ENCODE results near the gene SUN1. TPM values are rescaled to one million over a fixed set of nuclear protein-coding genes. Genes with fewer than 3 reads are reported as not detected.
A peak's percentile ranks its signal among the peaks of the same experiment; 100 is the strongest.

The SUN1 gene
- polyA plus RNA-seq, 1 of the 3 experiments (the other 2 are of a cell fraction): 369 TPM

DNA sequence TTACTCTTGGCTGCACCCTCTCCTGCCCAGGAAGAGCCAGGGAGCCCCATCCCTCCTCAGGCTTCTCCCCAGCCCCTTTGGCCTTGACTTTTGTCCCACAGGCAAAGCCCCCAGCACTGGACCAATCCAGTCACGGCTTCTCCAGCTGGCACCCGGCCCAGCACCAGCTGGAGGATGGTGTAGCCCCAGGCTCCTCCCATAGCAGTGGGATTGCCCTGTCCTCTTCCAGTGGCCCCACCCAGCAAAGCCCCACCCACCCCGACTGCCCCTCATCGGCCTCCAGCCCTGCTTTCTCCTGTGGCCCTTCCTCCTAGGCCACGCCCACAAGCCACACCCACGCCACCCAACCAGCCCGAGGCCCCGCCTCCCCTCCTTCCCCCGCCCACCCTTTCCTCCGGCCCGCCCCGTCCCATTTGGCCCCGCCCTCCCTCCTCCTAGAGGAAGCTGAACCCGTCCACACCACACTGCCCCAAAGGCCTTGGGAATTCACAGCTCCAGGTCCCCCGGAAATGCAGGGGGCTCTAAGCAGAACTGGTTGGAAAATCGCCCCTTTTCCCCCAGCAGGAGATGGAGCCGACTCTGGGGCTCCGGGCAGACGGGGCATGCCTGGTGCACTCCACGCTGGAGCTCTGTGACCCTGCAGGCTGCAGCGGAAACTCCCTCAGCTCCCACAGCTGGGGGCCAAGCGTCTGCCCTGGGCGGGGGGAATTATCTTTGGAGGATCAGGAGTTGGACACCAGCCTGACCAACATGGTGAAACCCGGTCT, 69.3 kb downstream of the SUN1 start:
- Histone ChIP-seq H3F3A (replicated peaks; ENCODE audit: insufficient read depth) (peaks cover 4% of the 10 kb centered on the region), H3K9ac (0 out of 2 replicates have a peak overlapping the region, but pooled peaks have one; percentile 2), H3K27ac (ENCODE audit: low read depth in 2 of 2, low read length in 1 of 2) (peak overlapping the region in 1 of 2 experiments; percentile 39; a peak in 1 of 4 replicates), H3K27me3 (ENCODE audit: insufficient read depth) (no peaks in the 10 kb centered on the region), H3K9me3 (no peaks in the 10 kb centered on the region), H3K4me3 (ENCODE audit: low read depth in 2 of 2, low read length in 1 of 2) (peak overlapping the region in 1 of 2 experiments; percentile 25; a peak in 1 of 4 replicates), H4K20me1 (ENCODE audit: insufficient read depth) (no peaks in the 10 kb centered on the region), H3K4me1 (ENCODE audit: control insufficient read depth in 1 of 2, insufficient read depth in 2 of 2, low read depth in 1 of 2, low read length in 1 of 2) (peaks cover 14 to 19% of the 10 kb centered on the region in 2 experiments; a peak in 3 of 4 replicates), H3K79me2 (ENCODE audit: insufficient read depth) (no peaks in the 10 kb centered on the region), H2AFZ (ENCODE audit: low read depth) (peak overlapping the region; percentile 84; the same call in 1 of the 2 replicates), H3K4me2 (peak overlapping the region; percentile 57), H3K9me2 (no peaks in the 10 kb centered on the region), H3K36me3 (replicated peaks in 1 of 2; ENCODE audit: control insufficient read depth in 1 of 2, insufficient read depth in 2 of 2, low read length in 1 of 2) (peaks cover 0 to 12% of the 10 kb centered on the region in 2 experiments)
- 6% methylated on average over 19 of the region's 24 CpGs for WGBS (ENCODE audit: low lambda C conversion rate)
- DNase-seq: peak; percentile 100
- CTCF ChIA-PET: interaction anchor here (0.7 to 3.6 kb wide), 9 partner anchors 8 to 580 kb away, joined by 3 to 15 read pairs (median 4); partner anchors contain the start of gene GPR146
- TF ChIP-seq TEAD4 (IDR thresholded peaks at IDR 0.05; ENCODE audit: borderline replicate concordance, insufficient read depth) (no peak), NFIC (IDR thresholded peaks at IDR 0.05; ENCODE audit: borderline replicate concordance) (peak; percentile 48; the same call in 1 of the 2 replicates), POLR2AphosphoS5 (IDR thresholded peaks at IDR 0.05; ENCODE audit: low read depth, low read length) (0 out of 2 replicates have a peak, but pooled peaks have one; percentile 19)
- POLR2A ChIA-PET: interaction anchor here (0.5 to 1.5 kb wide), 4 partner anchors 8 to 134 kb away, joined by 3 to 5 read pairs (median 4); partner anchors contain the start of gene GET4

DNA sequence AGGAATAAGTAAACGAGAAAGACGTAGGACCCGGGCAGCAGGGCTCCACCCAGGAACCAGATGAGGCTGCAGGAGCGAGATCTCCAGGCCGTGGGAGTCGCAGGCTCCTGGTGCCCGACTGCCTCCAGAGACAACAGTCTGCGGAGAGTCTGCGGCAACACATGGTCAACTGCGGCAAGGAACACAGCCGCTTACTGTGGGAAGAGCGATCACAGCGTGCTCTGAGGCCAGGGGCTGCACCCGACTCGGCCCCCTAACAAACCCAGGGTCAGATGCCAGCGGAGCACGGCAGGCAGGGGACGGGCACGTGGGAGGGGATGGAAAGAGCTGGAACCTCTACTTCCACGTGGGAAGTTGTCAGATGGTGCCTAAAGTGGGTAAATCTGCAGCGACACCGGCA, 70.7 kb downstream of the SUN1 start:
- H3K79me2 ChIP-seq (ENCODE audit: insufficient read depth): no peaks in the 10 kb centered on the region
- no peak for DNase-seq
- H3K9me2 ChIP-seq: no peaks in the 10 kb centered on the region
- peaks cover 0 to 2% of the 10 kb centered on the region in 2 experiments for H3K36me3 ChIP-seq (replicated peaks in 1 of 2; ENCODE audit: control insufficient read depth in 1 of 2, insufficient read depth in 2 of 2, low read length in 1 of 2)
- no peak overlapping the region for H3K27ac ChIP-seq (ENCODE audit: low read depth in 2 of 2, low read length in 1 of 2)
- peaks cover 4% of the 10 kb centered on the region for H3F3A ChIP-seq (replicated peaks; ENCODE audit: insufficient read depth)
- ChIA-PET CTCF (interaction anchor here (1.4 to 1.7 kb wide), 3 partner anchors 28 to 163 kb away, joined by 4 to 10 read pairs (median 5); no protein-coding TSS in a partner anchor), POLR2A (no interaction called here)
- no peak overlapping the region for H3K4me3 ChIP-seq (ENCODE audit: low read depth in 2 of 2, low read length in 1 of 2)
- no peaks in the 10 kb centered on the region for H3K27me3 ChIP-seq (ENCODE audit: insufficient read depth)
- H4K20me1 ChIP-seq (ENCODE audit: insufficient read depth): no peaks in the 10 kb centered on the region
- no peak overlapping the region for H3K9ac ChIP-seq
- no peaks in the 10 kb centered on the region for H3K9me3 ChIP-seq
- H3K4me2 ChIP-seq: no peak overlapping the region
- no peak overlapping the region for H2AFZ ChIP-seq (ENCODE audit: low read depth)
- 89% methylated on average over 22 of the region's 22 CpGs for WGBS (ENCODE audit: low lambda C conversion rate)
- no peak for TF ChIP-seq GATA2 (CRISPR knock-in tag; IDR thresholded peaks at IDR 0.05)
- TF ChIP-seq TAF1 (IDR thresholded peaks at IDR 0.05; ENCODE audit: borderline replicate concordance, low read depth, low read length): no peak
- no peak for TF ChIP-seq TEAD4 (IDR thresholded peaks at IDR 0.05; ENCODE audit: borderline replicate concordance, insufficient read depth)
- TF ChIP-seq SMC3 (IDR thresholded peaks at IDR 0.05; ENCODE audit: low read depth, low read length): no peak
- TF ChIP-seq, protein P1, sequence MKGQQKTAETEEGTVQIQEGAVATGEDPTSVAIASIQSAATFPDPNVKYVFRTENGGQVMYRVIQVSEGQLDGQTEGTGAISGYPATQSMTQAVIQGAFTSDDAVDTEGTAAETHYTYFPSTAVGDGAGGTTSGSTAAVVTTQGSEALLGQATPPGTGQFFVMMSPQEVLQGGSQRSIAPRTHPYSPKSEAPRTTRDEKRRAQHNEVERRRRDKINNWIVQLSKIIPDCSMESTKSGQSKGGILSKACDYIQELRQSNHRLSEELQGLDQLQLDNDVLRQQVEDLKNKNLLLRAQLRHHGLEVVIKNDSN (IDR thresholded peaks at IDR 0.05; ENCODE audit: borderline replicate concordance, low read depth): no peak
- TF ChIP-seq JUND (IDR thresholded peaks at IDR 0.05): no peak
- TF ChIP-seq NFIC (IDR thresholded peaks at IDR 0.05; ENCODE audit: borderline replicate concordance): no peak
- no peak for TF ChIP-seq RXRA (IDR thresholded peaks at IDR 0.05; ENCODE audit: borderline replicate concordance, low read depth)
- peaks cover 13 to 14% of the 10 kb centered on the region in 2 experiments; a peak in 3 of 4 replicates for H3K4me1 ChIP-seq (ENCODE audit: control insufficient read depth in 1 of 2, insufficient read depth in 2 of 2, low read depth in 1 of 2, low read length in 1 of 2)
